NCI-H524 treated with DMSO at 0.1 percent for 48 hours (cell line): ENCODE measurements around the gene CTIF.
"Not testable (repeated sequence)": the region's sequence is repeated elsewhere in the genome, so short reads cannot be mapped to it uniquely, and the experiment has no call there.

Experiments used
- DNase-seq: peaks from one replicate; lab custom pipeline; 2025; lab: John Stamatoyannopoulos, UW

The CTIF gene

DNA sequence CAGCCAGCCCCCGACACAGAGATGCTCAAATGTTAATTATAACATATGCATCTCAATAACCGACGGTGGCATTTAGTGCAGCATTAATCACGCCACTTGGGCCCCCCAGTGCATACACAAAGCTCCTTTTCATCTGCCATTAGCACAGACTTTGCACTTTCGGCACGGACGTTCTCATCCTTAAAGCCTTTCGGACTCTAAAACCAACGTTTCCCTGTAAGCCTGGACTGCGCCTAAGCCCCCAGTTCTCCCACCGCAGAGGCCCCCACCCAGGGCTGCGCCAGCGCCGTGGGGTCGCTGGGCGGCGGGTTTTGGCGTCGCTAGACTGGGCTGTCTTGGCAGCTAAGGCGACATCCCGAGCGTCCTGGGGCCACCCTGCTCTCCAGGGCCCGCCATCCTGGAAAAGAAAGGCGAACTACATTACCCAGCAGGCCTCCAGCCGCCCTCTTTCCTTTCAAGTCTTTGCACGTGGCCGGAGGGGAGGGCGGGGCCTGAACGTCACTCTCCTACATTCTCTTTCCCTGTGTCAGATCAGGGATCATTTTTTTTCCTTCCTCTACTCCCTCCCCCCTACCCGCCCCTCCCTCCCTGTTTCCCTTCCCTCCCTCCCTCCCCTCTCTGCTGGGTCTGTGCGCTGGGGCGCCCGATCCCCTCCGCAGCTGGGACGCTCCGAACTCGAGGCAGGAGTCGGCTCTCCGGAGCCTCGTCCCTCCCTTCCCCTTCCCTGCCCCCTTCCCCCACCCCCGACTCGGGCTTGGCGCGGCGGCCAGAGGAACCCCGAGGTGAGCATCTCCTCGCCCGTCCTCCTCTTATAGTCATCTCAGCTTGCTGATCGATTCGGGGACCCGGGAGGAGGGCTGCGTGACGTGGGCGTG is at the start of gene CTIF:
Gene CTIF, plus strand, starts transcription at position 501 of the 875 bp plus-strand sequence. CDS start 80,535 bp downstream, outside the sequence.
- DNase-seq: peak; percentile 83

DNA sequence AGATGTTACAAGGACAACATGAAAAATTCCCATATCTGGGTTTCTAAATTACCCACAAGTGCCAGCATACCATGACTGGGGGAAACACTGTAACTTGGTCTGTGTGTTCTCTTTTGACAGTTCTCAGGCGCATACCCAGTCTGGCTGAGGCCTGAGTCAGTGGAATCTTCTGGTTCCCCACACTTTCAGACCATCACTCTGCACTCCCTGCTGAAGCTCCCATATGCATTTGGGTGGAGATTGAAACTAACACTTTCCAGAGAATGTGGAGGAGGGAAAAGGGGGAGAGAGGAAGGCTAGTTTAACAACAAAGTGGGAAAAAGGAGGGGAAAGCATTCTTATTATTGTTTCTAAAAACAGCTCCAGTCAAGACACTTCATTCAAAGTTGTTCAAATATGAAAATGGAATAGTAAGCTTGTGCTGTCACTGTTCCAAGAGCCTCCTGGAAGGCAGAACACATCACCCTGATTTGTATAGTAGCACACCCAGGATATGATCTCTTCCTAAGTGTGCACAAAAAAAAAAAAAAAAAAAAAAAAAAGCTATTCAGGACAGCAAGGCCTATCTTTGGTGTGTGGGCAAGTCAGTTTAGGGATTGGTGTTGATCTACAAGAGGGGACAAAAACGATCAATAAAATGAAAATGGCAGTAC is 48.1 kb upstream of the CTIF start:
- no peak for DNase-seq

DNA sequence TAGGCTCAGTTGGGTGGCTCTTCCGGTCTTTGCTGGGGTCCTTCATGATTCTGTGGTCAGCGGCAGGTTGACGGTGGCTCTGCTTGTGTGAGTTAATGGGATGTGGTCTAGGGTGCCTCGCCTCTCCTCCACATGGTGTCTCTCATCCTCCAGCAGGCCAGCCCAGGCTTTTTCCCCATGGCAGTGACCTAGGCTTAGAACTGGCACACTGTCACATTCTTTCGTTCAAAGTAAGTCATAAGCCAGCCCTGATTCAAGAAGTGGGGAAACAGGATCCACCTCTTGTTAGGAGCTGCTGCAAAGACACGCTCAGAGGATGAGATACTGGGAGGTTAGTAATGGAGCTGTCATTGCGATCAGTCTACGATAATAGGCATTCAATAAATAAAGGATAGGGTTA is 46.0 kb upstream of the CTIF start:
- no peak for DNase-seq

DNA sequence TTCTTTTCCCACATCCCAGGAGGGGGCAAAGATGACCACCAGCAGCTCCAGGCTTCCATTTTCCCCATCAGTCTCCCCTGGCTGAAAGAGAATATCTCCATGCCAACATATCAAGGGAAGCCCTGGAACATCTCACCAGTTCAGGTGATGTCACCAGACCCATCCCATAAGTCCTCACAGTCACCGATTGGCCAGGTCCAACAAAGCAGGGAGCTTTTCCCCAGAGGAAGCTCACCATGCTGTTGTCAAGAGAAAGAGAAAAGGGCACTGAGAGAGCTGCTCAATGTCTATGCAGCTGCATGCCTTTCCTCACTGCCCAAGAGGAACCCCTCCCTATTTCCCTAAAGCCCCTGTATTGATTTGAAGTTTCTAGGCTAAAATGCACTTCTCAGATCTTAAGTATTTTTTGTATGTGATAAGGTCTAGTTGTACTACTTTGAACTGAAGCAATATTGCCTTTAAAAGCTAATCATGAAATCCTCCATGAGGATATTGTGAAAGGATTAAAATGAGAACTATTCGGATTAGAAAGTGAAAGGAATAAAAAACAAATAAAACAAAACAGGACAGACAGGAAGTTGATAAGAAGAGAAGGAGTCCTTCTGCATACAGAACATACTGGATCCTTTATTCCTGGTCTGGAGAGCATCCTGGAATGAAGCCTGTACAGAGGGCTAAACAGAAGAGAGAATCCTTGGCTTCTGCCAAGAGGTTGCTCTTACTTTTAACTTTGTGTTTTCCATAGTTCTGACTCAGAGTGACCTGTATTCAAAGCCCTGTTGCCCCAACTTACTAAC is 45.2 kb upstream of the CTIF start:
- no peak for DNase-seq

DNA sequence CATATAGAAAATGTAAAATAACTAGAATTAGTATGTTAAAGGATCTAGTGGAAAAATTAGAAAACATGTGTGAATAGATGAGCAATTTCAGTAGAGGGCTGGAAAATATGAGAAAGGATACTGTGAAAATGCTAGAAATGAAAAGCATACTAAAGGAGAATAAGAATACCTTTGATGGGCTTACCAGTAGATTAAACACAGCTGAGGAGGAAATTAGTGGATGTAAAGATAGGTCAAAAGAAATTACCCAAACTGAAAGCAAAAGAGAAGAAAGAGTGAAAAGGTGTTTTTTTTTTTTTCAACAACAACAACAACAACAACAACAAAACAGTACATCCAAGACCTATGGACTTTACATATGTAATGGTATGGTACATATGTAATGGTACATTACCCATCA is 41.0 kb upstream of the CTIF start:
- no peak for DNase-seq

DNA sequence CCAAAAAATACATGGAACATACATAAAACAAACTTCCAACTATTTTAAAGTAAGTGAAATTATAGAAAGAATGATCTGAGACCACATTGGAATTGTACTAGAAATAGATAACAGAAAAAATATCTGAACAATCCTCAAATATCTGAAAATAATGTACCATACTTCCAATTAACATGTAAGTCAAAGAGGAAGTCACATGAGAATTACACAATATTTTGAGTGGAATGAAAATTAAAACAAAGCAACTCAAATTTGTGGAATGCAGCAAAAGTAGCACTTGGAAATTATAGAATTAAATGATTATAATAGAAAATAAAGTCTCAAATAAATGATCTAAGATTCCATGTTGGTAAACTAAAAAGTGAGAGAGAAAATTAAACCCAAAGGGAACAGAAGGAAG is 38.3 kb upstream of the CTIF start:
- DNase-seq: no peak

DNA sequence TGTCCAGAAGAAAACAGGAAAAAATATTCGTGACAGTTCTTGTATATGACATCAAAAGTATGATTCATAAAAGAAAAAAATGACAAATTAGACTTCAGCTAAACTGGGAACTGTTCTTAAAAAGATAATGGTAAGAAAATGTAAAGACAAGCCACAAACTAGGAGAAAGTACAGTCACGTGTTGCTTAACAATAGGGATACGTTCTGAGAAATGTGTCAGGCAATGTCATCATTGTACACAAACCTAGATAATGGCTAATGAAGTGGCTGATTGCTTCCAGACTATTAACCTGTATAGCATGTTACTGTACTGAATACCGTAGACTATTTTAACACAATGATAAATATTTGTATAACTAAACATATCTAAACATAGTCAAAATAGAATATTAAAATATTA is 35.9 kb upstream of the CTIF start:
- no peak for DNase-seq

DNA sequence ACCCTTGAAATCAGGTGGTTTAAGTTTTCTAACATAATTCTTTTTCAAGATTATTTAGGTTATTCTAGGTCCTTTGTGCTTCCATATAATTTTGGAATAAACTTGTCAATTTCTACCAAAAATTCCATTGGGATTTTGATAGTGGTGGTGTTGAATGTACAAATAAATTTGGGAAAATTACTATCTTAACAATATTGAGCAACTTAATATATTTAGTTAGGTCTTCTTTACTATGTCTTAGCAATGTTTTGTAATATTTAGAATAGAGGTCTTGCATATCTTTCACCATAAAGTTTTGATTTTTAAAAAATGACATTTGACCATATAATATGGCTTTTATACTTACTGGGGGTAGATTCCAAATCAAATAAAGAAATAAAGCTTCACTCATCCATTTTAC is 34.0 kb upstream of the CTIF start:
- no peak for DNase-seq

DNA sequence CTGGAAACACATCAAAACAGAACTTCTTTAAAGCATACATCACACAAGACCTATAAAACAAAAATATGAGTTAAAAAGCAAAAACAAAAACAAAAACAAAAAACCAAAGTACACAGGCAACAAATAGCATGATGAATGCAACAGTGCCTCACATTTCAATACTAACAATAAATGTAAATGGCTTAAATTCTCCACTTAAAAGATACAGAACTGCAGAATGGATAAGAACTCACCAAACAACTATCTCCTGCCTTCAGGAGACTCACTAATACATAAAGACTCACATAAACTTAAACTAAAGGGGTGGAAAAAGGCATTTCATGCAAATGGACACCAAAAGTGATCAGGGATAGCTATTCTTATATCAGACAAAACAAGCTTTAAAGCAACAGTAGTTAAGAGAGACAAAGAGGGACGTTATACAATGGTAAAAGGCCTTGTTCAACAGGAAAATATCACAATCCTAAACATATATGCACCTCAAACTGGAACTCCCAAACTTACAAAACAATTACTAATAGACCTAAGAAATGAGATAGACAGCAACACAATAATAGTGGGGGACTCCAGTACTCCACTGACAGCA is 31.8 kb upstream of the CTIF start:
- not testable (repeated sequence) for DNase-seq

DNA sequence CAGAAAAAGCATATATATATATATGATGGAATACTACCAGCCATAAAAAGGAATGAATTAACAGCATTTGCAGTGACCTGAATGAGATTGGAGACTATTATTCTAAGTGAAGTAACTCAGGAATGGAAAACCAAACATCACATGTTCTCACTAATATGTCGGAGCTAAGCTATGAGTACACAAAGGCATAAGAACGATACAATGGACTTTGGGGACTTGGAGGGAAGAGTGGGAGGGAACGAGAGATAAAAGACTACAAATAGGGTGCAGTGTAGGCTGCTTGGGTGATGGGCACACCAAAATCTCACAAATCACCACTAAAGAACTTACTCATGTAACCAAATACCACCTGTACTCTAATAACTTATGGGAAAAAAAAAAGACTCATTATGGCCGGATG is 26.3 kb upstream of the CTIF start:
- DNase-seq: not testable (repeated sequence)

DNA sequence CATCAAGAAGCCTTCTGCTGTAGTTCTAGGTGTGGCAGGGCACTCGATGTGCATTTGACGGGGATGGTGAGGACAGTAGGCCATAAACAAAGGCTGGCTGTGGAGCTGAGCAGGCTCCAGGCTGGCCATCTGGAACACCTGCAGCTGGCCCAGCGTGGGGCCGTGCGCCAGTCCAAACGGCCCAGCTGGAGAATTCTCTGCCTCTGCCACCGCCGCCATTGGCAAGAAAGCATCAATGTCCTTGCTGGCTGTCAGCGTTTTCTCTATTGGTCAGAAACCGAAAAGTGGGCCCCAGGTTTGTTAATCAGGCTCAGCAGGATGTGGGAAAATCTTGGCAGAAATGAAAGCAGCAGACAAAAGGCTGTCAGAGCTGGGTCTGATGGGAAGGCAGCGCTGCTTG is 24.0 kb upstream of the CTIF start:
- DNase-seq: peak; percentile 3

DNA sequence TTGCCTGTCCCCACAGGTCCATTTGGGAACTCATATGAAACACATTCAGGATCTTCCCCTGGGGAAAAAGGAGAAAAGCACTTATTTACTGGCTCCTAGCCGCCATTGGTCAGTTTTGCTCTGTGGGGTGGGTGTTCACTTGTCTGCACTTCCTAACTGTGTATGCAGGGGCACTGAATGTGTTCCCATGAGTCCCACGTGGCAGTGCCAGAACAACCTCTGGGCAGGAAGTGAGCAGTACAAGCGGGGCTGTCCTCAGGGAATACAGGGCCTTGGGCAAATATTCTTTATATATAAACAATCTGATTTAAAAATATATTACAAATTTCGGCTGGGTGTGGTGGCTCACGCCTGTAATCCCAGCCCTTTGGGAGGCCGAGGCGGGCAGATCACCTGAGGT is 21.8 kb upstream of the CTIF start:
- DNase-seq: no peak

DNA sequence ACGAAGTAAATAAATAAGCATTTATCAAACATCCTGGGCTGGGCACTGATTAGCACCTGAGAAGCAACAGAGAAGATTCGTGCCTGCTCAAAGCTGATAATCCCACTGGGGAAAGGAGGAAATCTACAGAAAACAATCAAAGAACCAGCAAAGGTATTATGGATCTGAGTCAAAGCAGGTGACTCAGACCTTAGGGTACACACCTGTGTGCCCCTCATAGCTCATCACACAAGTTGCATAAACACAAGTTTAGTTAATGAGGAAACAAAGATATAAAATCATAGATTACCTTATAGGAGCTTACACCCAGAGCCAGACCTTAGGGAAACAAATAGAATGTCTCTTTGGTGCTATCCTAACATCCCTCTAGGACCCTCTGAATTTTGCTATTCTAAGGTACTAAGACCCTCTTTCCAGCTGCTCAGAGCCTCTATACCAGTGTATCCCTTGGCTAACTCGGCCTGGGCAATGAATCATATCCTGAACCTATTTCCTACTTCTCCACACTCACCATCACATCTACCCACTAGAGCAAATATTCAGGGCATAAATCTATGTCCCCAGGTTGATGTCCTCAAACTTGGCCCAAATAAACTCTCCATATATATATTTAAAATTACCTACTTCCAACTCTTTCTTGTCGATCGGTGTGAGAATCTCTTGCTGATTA is 19.3 kb upstream of the CTIF start:
- no peak for DNase-seq

DNA sequence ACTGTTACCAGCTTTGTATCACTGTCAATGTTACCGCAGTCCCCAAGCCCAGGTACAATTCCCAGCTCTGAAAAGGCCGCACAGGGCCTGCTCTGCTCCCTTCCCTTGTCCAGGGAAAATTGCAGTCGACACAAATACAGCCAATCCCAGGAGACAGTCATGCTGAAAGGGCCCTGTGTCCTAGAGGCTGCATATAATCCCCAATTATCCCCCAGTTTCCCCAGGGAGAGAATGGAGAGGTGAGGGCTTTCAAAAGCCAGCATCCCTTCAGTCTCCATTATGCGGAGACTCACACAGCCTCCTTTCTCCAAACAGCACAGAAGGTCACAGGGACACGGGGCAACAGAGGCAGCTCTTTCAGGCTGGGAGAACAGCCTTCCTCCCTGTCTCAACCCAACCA is 17.1 kb upstream of the CTIF start:
- DNase-seq: no peak

DNA sequence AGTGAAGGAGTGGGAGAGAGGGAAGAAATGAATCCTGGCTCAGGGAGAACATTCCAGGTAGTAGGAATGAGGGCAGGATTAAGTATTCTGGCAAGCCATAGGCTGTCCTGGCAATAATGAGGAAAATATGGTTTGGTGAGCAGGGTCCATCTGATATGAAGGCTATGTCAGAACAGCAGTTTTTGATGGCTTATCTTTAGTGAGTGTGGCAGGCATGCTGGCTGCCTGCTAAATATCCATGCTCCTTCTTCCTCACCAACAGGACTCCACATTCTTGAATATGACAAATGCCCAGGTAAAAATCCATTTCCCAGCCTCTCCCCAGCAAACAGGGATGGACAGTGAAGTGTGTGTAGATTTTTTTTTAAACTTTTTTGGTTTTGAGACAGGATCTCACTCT is 13.2 kb upstream of the CTIF start:
- DNase-seq: no peak

DNA sequence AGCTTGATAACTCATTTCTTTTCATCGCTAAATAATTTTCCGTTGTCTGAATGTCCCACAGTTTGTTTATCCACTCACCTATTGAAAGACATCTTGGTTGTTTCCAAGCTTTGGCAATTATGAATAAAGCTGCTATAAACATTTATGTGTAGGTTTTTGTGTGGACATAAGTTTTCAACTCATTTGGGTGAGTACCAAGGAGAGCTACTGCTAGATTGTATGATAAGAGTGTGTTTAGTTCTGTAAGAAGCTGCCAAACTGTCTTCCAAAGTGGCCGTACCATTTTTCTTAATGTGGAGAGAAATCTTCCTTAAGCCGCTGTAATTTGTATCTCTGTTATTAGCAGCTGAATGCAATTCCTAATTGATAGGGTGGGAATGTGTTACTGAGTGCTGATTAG is 11.4 kb upstream of the CTIF start:
- DNase-seq: no peak

DNA sequence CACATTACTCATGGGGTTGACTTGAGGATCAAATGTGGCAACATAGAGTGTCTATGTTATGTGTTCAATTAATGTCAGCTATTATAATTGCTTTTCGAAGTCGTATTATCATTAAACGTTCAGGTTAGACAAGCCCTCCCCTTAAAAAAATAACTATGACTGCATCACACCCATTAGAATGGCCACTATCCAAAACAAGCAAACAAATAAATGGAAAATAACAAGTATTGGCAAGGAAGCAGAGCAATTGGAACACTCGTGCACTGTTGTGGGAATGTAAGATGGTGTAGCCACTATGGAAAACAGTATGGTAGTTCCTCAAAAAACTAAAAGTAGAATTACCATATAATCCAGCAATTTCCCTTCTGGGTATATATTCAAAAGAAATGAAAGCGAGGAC is 10.0 kb upstream of the CTIF start:
- no peak for DNase-seq

DNA sequence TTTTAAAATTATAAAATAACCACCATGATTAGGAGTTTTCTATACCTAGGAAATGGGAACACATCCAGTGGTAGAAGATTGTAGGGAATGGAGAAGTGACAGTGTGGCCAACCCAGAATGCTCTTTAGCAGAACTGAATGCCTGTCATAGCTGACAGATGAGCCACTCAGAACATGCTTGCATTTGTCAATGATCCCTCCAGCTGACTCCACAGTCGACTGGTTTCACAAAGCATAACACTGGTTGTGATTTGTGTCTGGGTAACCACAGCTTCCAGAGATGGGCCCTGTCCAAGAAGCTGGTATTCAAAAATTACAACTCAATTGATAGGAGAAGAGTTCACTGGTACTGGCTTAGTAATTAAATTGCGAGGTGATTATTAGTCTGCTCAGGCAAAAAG is 9.0 kb upstream of the CTIF start:
- no peak for DNase-seq

DNA sequence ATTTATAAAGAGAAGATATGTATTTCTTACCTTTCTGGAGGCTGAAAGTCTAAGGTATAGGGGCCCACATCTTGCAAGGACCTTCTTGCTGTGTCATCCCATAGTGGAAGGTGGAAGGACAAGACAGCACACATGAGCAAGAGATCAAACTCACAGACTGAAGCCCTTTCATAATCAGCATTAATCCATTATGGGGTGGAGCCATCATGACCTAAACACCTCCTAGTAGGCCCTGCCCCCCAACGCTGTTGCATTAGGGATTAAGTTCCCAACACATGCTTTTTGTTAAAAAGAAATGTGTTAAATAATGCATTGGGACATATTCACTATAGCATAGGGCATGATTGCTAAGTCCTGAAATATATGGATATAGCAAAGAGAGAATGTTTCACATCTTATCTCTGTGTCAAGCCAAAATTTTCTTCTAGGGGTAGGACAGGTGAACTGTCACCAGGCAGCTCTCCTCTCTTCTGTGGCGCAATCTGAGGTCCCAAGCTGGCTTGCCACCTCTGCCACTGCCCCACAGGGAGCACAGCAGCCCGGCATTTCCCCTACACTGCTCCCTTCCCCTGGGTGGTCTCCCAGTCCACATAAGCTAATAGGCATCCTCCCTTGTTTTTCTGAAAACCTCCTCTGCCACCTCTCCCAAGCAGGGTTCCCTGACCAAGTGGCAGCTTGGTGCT is 8.3 kb upstream of the CTIF start:
- DNase-seq: no peak

DNA sequence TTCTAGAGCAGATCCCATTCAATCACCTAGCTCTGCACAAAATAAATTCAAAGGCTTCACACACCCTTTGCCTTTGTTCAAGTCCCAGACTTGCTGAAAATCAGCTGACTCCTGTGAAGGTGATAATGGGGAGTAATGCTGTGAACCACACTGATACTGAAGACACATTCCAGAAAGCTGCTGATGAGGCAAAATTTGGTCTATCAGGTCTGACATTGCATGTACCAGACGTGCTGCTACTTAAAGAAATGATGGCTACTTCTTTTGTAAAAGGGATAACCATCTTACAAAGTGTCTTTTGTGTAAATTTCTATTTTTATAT is 7.8 kb upstream of the CTIF start:
- no peak for DNase-seq

DNA sequence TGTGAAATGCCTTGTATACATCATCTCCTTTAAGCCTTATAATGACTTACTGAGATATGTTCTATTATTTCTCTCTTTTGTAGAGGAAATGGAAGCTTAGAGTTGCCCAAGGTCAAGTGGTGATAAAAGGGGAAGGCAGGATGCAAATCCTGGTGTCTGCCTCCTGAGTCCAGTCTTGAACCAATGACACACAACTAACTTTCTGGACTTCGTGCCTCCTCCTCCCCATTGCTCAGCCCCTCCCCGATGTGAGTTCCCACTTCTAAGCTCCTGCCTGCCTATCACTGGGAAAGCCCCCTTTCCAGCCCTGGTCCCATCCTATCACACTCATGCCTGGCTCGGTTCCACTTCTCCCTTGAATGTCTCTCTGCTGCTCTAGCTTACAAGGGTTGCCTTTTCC is 6.9 kb upstream of the CTIF start:
- DNase-seq: no peak
